ENCODE results near the gene NUP62.

GRCh38 chr19:49863254-49863934 lies 65.9 kb downstream of the NUP62 start:
- TF ChIP-seq POLR2A (IDR thresholded peaks at IDR 0.05; ENCODE audit: low read length), result no peak
- no peak for TF ChIP-seq GATA1 (IDR thresholded peaks at IDR 0.05; ENCODE audit: low read depth, low read length)
